Peyer's patch (tissue), 4 donors: ENCODE measurements around the gene SLC30A7. TPM values are rescaled to one million over a fixed set of nuclear protein-coding genes. Genes with fewer than 3 reads are reported as not detected.

Experiments used
- DNase-seq, 3 donors: peaks; one replicate each; pipeline ENCODE4 v3.0.0-alpha.2; 2017 to 2019
- H3K27ac ChIP-seq, 4 donors: fragments of 200-600 bp; sonication (generic); one replicate each; pipeline ENCODE4 v1.5.1; 2016 to 2019
- H3K27me3 ChIP-seq, 2 donors: fragments of 200-600 bp; sonication (generic); one replicate each; pipeline ENCODE4 v1.5.1; 2019
- H3K36me3 ChIP-seq, 3 donors: fragments of 200-600 bp; sonication (generic); one replicate each; pipeline ENCODE4 v1.5.1; 2016 to 2019
- H3K4me1 ChIP-seq, 4 donors: fragments of 200-600 bp; sonication (generic); one replicate each; pipeline ENCODE4 v1.5.1; 2016 to 2019
- H3K4me3 ChIP-seq, 4 donors: fragments of 200-600 bp; sonication (generic); 1 replicate in 3 of 4; 2 replicates in 1 of 4; pipeline ENCODE4 v1.5.1; 2016 to 2019; ENCODE audit warnings: mild to moderate bottlenecking in 1 of 4
- H3K9me3 ChIP-seq, 4 donors: fragments of 200-600 bp; sonication (generic); one replicate each; pipeline ENCODE4 v1.5.1; 2016 to 2019; ENCODE audit warnings: mild to moderate bottlenecking in 1 of 4
- POLR2A ChIP-seq, 2 donors: fragments of 450-650 bp; IDR thresholded peaks; one replicate each; pipeline ENCODE4 v1.5.1; 2017; ENCODE audit warnings: antibody characterized with exemption in 2 of 2, mild to moderate bottlenecking in 2 of 2, moderate library complexity in 2 of 2
- total RNA-seq, 4 donors: library from RNA; depleted of rRNA; stranded (reverse); fragments of >200 nt; gene quantifications; one replicate each; pipeline ENCODE4 v1.1.0, GENCODE V29; 2016
- TF ChIP-seq, protein P1 (sequence below), 6 experiments: fragments of 450-650 bp in 4 of 6; fragments of 200-600 bp in 2 of 6; sonication (generic) in 1 of 6; IDR thresholded peaks; one replicate each; pipeline ENCODE4 v1.5.1; 2017 to 2019; ENCODE audit warnings: antibody characterized with exemption in 6 of 6, mild to moderate bottlenecking in 3 of 6, moderate library complexity in 1 of 6

SLC30A7 gene
- total RNA-seq, 4 donors from 2014 or later, result 18.2 to 28.5 (median 24.2) TPM

GRCh38 chr1:101008229-101008834 lies 112.4 kb downstream of the SLC30A7 start:
- no peak for TF ChIP-seq POLR2A (IDR thresholded peaks at IDR 0.05)
- TF ChIP-seq, protein P1, sequence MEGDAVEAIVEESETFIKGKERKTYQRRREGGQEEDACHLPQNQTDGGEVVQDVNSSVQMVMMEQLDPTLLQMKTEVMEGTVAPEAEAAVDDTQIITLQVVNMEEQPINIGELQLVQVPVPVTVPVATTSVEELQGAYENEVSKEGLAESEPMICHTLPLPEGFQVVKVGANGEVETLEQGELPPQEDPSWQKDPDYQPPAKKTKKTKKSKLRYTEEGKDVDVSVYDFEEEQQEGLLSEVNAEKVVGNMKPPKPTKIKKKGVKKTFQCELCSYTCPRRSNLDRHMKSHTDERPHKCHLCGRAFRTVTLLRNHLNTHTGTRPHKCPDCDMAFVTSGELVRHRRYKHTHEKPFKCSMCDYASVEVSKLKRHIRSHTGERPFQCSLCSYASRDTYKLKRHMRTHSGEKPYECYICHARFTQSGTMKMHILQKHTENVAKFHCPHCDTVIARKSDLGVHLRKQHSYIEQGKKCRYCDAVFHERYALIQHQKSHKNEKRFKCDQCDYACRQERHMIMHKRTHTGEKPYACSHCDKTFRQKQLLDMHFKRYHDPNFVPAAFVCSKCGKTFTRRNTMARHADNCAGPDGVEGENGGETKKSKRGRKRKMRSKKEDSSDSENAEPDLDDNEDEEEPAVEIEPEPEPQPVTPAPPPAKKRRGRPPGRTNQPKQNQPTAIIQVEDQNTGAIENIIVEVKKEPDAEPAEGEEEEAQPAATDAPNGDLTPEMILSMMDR (IDR thresholded peaks at IDR 0.05), result no peak
- Histone ChIP-seq H3K27me3 (no peaks in the 10 kb centered on the region), H3K4me1 (peaks cover 0 to 6% (median 0%) of the 10 kb centered on the region in 4 donors), H3K36me3 (peaks cover 0 to 2% (median 0%) of the 10 kb centered on the region in 3 donors), H3K9me3 (no peaks in the 10 kb centered on the region), H3K27ac (no peak overlapping the region), H3K4me3 (no peak overlapping the region)
- no peak for DNase-seq

- H3K4me3 ChIP-seq, result no peak overlapping the region
- no peaks in the 10 kb centered on the region for H3K9me3 ChIP-seq
- H3K27me3 ChIP-seq, result no peaks in the 10 kb centered on the region
Observed at GRCh38 chr1:101013776-101014175, 117.9 kb downstream of the SLC30A7 start.

GRCh38 chr1:101017448-101017847 lies 121.6 kb downstream of the SLC30A7 start:
- Histone ChIP-seq H3K27me3 (no peaks in the 10 kb centered on the region), H3K4me3 (no peak overlapping the region), H3K9me3 (no peaks in the 10 kb centered on the region), H3K36me3 (peaks cover 0 to 7% (median 0%) of the 10 kb centered on the region in 3 donors), H3K4me1 (no peaks in the 10 kb centered on the region), H3K27ac (no peak overlapping the region)
- TF ChIP-seq, protein P1 (IDR thresholded peaks at IDR 0.05), result no peak
- TF ChIP-seq POLR2A (IDR thresholded peaks at IDR 0.05), result no peak
- no peak for DNase-seq

More at GRCh38 chr1:101013776-101014175, 117.9 kb downstream of the SLC30A7 start:
- no peak for TF ChIP-seq POLR2A (IDR thresholded peaks at IDR 0.05)
- TF ChIP-seq, protein P1 (IDR thresholded peaks at IDR 0.05), result no peak
- H3K4me1 ChIP-seq, result no peaks in the 10 kb centered on the region
- no peak for DNase-seq
- H3K36me3 ChIP-seq, result peaks cover 0 to 7% (median 0%) of the 10 kb centered on the region in 3 donors
- H3K27ac ChIP-seq, result no peak overlapping the region

- H3K27ac ChIP-seq, result no peak overlapping the region
- no peaks in the 10 kb centered on the region for H3K9me3 ChIP-seq
- H3K4me1 ChIP-seq, result peaks cover 0 to 11% (median 0%) of the 10 kb centered on the region in 4 donors
- no peak overlapping the region for H3K4me3 ChIP-seq
- TF ChIP-seq, protein P1 (IDR thresholded peaks at IDR 0.05), result no peak
- TF ChIP-seq POLR2A (IDR thresholded peaks at IDR 0.05), result no peak
- no peaks in the 10 kb centered on the region for H3K27me3 ChIP-seq
- no peak for DNase-seq
- H3K36me3 ChIP-seq, result no peaks in the 10 kb centered on the region
Observed at GRCh38 chr1:101022294-101022693, 126.4 kb downstream of the SLC30A7 start.

GRCh38 chr1:101025283-101025656 lies 129.4 kb downstream of the SLC30A7 start:
- Histone ChIP-seq H3K36me3 (no peaks in the 10 kb centered on the region), H3K4me3 (peak overlapping the region; percentile 50 to 80 (median 65)), H3K27me3 (no peaks in the 10 kb centered on the region), H3K9me3 (no peaks in the 10 kb centered on the region), H3K4me1 (peaks cover 0 to 11% (median 0%) of the 10 kb centered on the region in 4 donors), H3K27ac (peak overlapping the region; percentile 62 to 80 (median 76))
- no peak for TF ChIP-seq POLR2A (IDR thresholded peaks at IDR 0.05)
- TF ChIP-seq, protein P1 (IDR thresholded peaks at IDR 0.05), result no peak
- peak in 1 of 3 donors; percentile 20 for DNase-seq
